Activated naive CD4-positive, alpha-beta T cell treated with anti-CD3 and anti-CD28 coated beads, Interleukin-2, amount 10 ng/mL, durations not matched to agents 7 days and 5 days (primary cell): ENCODE measurements around the gene HS3ST1.
A peak's percentile ranks its signal among the peaks of the same experiment; 100 is the strongest.

Experiments used
- CTCF ChIA-PET: fragments of 350-600 bp; sonication (Branson Sonifier 250); formaldehyde crosslinking; loops from one replicate; lab custom pipeline; 2021; ENCODE audit warnings: antibody characterized with exemption; lab: Charles Lee
- DNase-seq: peaks from one replicate; pipeline ENCODE4 v3.0.0-alpha.2; 2020
- H3K27ac Mint-ChIP-seq: one replicate; pipeline ENCODE4 v1.8.0; 2021; ENCODE audit warnings: mild to moderate bottlenecking, moderate library complexity, mixed read lengths
- H3K27me3 Mint-ChIP-seq: one replicate; pipeline ENCODE4 v1.8.0; 2021; ENCODE audit warnings: mild to moderate bottlenecking, mixed read lengths
- H3K36me3 Mint-ChIP-seq: one replicate; pipeline ENCODE4 v1.8.0; 2021; ENCODE audit warnings: mixed read lengths
- H3K4me1 Mint-ChIP-seq: one replicate; pipeline ENCODE4 v1.8.0; 2021; ENCODE audit warnings: mixed read lengths
- H3K4me3 Mint-ChIP-seq: one replicate; pipeline ENCODE4 v1.8.0; 2021; ENCODE audit warnings: mild to moderate bottlenecking, moderate library complexity, mixed read lengths
- H3K9me3 Mint-ChIP-seq: one replicate; pipeline ENCODE4 v1.8.0; 2021; ENCODE audit warnings: mixed read lengths

Gene HS3ST1

GRCh38 chr4:11426731-11427120 is 2.0 kb downstream of the HS3ST1 start:
- Mint-ChIP-seq H3K4me1 (peaks cover 17% of the 10 kb centered on the region), H3K27ac (no peak overlapping the region), H3K4me3 (no peak overlapping the region), H3K27me3 (peaks cover 53% of the 10 kb centered on the region), H3K9me3 (no peaks in the 10 kb centered on the region), H3K36me3 (no peaks in the 10 kb centered on the region)
- DNase-seq = no peak
- CTCF ChIA-PET = interaction anchor here (1.2 kb wide), 1 partner anchor 8 kb away, joined by 3 read pairs; no protein-coding TSS in a partner anchor

DNA sequence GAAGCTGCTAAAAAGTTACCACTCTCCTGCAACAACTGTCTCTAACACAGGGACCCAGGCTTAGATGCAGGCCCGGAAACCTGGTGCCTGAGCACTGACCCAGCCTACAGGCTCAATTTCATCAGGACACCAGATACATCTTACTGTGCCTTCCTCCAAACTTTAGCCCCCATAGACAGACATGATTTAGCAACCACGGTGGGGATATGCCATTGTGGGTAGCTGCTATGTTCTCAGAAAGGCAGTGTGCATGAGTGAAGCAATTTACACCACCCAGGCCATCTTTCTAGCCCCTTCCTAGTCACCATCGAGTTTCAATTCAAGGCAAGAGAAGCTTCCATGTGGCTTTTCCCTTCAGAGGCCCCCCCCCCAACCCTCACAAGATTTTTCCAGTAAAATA is 2.7 kb downstream of the HS3ST1 start:
- H3K4me3 Mint-ChIP-seq = no peak overlapping the region
- no peaks in the 10 kb centered on the region for H3K36me3 Mint-ChIP-seq
- no peak overlapping the region for H3K27ac Mint-ChIP-seq
- peaks cover 17% of the 10 kb centered on the region for H3K4me1 Mint-ChIP-seq
- CTCF ChIA-PET = interaction anchor here (1.2 kb wide), 1 partner anchor 9 kb away, joined by 3 read pairs; no protein-coding TSS in a partner anchor
- H3K9me3 Mint-ChIP-seq = no peaks in the 10 kb centered on the region
- H3K27me3 Mint-ChIP-seq = peaks cover 53% of the 10 kb centered on the region
- no peak for DNase-seq

- CTCF ChIA-PET = interaction anchor here (0.9 to 2.2 kb wide), 3 partner anchors 344 to 870 kb away, joined by 3 to 10 read pairs (median 4); no protein-coding TSS in a partner anchor
- H3K4me1 Mint-ChIP-seq = peaks cover 17% of the 10 kb centered on the region
- H3K4me3 Mint-ChIP-seq = no peak overlapping the region
- H3K9me3 Mint-ChIP-seq = no peaks in the 10 kb centered on the region
- no peaks in the 10 kb centered on the region for H3K36me3 Mint-ChIP-seq
- no peak for DNase-seq
- peaks cover 48% of the 10 kb centered on the region for H3K27me3 Mint-ChIP-seq
- no peak overlapping the region for H3K27ac Mint-ChIP-seq
These were observed 3.8 kb downstream of the HS3ST1 start for GRCh38 chr4:11424856-11425255.

GRCh38 chr4:11424000-11424399 is 4.7 kb downstream of the HS3ST1 start:
- Mint-ChIP-seq H3K27ac (no peak overlapping the region), H3K27me3 (peaks cover 39% of the 10 kb centered on the region), H3K9me3 (no peaks in the 10 kb centered on the region), H3K4me1 (peaks cover 13% of the 10 kb centered on the region), H3K4me3 (no peak overlapping the region), H3K36me3 (no peaks in the 10 kb centered on the region)
- CTCF ChIA-PET = interaction anchor here (0.7 to 2.2 kb wide), 5 partner anchors 10 to 869 kb away, joined by 3 to 10 read pairs (median 3); no protein-coding TSS in a partner anchor
- DNase-seq = peak; percentile 31

DNA sequence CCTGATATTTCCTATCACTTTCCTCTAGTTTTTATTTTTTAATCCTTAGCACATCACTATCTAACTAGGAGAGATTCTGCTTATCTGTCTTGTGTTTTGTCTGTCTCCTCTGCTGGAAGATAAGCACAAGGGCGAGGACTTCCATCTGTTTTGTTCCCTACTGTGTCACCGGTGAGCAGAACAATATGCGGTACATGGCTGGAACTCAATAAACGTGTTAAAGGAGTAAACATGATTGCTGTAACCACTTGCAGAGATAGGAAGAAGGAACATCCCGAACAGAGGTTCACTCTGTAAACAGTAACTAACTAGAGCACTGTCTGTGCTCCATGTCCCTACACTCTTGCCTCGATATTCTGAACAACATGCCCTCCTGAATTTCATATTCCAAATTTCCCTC is 5.2 kb downstream of the HS3ST1 start:
- peaks cover 12% of the 10 kb centered on the region for H3K4me1 Mint-ChIP-seq
- CTCF ChIA-PET = interaction anchor here (1.1 to 2.2 kb wide), 3 partner anchors 346 to 842 kb away, joined by 3 to 10 read pairs (median 4); no protein-coding TSS in a partner anchor
- H3K4me3 Mint-ChIP-seq = no peak overlapping the region

DNA sequence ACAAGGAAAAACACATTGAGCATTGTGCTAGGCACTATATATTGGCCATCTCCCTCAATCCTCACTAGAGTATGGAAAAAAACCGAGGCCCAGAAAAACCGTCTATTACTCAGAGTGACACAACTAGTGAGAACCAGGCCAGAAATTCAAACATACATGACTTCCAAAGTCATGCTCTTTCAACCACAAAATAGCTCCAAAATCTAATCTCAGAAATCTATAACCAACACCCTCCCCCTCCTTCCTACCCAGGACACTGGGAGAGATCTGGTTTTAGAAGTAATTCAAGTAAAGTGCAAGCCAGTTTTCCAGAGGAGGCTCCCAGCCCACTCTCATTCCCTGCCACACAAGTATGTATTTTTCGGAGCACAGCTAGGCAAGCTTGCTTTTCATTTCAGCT is 7.6 kb downstream of the HS3ST1 start:
- no peaks in the 10 kb centered on the region for H3K36me3 Mint-ChIP-seq
- H3K4me3 Mint-ChIP-seq = no peak overlapping the region
- peaks cover 11% of the 10 kb centered on the region for H3K27me3 Mint-ChIP-seq
- H3K4me1 Mint-ChIP-seq = no peaks in the 10 kb centered on the region
- CTCF ChIA-PET = interaction anchor here (2.2 kb wide), 1 partner anchor 14 kb away, joined by 7 read pairs; no protein-coding TSS in a partner anchor
- no peak for DNase-seq
- H3K27ac Mint-ChIP-seq = no peak overlapping the region
- no peaks in the 10 kb centered on the region for H3K9me3 Mint-ChIP-seq

More for the DNA sequence above, 5.2 kb downstream of the HS3ST1 start:
- H3K27ac Mint-ChIP-seq = no peak overlapping the region
- DNase-seq = no peak
- no peaks in the 10 kb centered on the region for H3K36me3 Mint-ChIP-seq
- no peaks in the 10 kb centered on the region for H3K9me3 Mint-ChIP-seq
- peaks cover 34% of the 10 kb centered on the region for H3K27me3 Mint-ChIP-seq

DNA sequence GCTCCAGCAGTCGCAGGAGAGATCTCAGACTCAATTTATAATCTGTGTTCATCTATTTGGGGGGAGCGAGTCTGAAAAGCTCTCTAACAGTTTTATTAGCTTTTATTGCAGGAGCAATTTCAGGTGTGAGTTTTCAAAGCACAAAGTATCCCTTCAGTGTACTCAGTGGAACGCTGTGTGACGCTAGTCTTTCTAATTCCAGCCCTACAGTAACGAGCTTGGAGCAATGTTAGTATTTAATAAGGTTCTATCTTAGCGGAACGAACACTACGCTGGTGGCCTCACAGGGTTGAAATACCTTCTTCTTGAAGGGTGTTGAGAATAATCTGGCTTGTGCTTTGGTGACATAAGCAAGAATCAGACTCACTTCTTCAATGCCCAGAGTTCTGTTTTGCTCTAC is 8.4 kb downstream of the HS3ST1 start:
- Mint-ChIP-seq H3K27ac (no peak overlapping the region), H3K4me1 (no peaks in the 10 kb centered on the region)

GRCh38 chr4:11418610-11419009 is 10.1 kb downstream of the HS3ST1 start:
- CTCF ChIA-PET = no interaction called here

More for the DNA sequence above, 8.4 kb downstream of the HS3ST1 start:
- CTCF ChIA-PET = interaction anchor here (0.6 to 2.2 kb wide), 2 partner anchors 15 to 205 kb away, joined by 3 to 7 read pairs; no protein-coding TSS in a partner anchor
- DNase-seq = no peak
- Mint-ChIP-seq H3K36me3 (no peaks in the 10 kb centered on the region), H3K9me3 (no peaks in the 10 kb centered on the region), H3K27me3 (peaks cover 5% of the 10 kb centered on the region), H3K4me3 (no peak overlapping the region)

GRCh38 chr4:11416767-11417113 is 12.0 kb downstream of the HS3ST1 start:
- CTCF ChIA-PET = no interaction called here
- Mint-ChIP-seq H3K36me3 (no peaks in the 10 kb centered on the region), H3K4me3 (no peak overlapping the region), H3K27me3 (no peaks in the 10 kb centered on the region), H3K27ac (no peak overlapping the region), H3K9me3 (no peaks in the 10 kb centered on the region), H3K4me1 (no peaks in the 10 kb centered on the region)
- no peak for DNase-seq

More at GRCh38 chr4:11418610-11419009, 10.1 kb downstream of the HS3ST1 start:
- H3K27me3 Mint-ChIP-seq = no peaks in the 10 kb centered on the region
- H3K4me1 Mint-ChIP-seq = no peaks in the 10 kb centered on the region
- DNase-seq = no peak
- no peaks in the 10 kb centered on the region for H3K36me3 Mint-ChIP-seq
- no peaks in the 10 kb centered on the region for H3K9me3 Mint-ChIP-seq
- no peak overlapping the region for H3K27ac Mint-ChIP-seq
- H3K4me3 Mint-ChIP-seq = no peak overlapping the region

- CTCF ChIA-PET = interaction anchor here (0.6 kb wide), 1 partner anchor 827 kb away, joined by 3 read pairs; no protein-coding TSS in a partner anchor
- Mint-ChIP-seq H3K4me3 (no peak overlapping the region), H3K4me1 (no peaks in the 10 kb centered on the region), H3K9me3 (no peaks in the 10 kb centered on the region), H3K27me3 (no peaks in the 10 kb centered on the region), H3K36me3 (no peaks in the 10 kb centered on the region), H3K27ac (no peak overlapping the region)
- no peak for DNase-seq
These were observed 12.5 kb downstream of the HS3ST1 start for GRCh38 chr4:11416071-11416766.

DNA sequence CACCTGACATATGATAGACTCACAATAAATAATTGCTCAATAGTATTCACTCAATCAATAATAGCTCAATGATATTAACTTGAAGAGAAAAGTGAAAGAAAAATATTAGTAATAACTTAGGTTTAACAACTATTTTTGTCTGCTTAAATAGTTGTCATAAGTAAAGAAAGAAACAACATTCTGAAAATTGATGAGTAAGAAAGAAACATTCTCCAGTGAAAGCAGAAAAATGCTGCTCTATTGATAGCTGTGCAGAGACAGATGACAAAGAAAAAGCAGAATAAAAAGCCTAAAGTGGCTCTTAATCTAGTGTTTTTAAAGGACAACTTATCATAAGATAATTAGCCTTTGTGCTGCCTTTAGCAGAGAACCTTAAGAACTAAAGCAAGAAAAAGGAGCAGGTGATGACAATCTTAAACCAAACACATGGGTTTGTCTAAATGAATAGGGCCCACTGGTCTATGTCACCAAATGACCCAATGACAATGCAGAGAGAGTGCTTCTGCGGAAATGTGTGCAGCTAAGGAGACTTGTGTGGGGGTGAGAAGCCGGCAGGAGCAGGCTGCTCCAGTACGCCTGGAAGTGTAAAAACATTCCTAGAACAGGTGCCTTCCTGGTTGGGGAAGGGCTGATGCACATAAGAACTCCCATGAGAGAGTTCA is 13.2 kb downstream of the HS3ST1 start:
- H3K4me3 Mint-ChIP-seq = no peak overlapping the region
- no peaks in the 10 kb centered on the region for H3K9me3 Mint-ChIP-seq
- no peak overlapping the region for H3K27ac Mint-ChIP-seq
- no peak for DNase-seq
- no peaks in the 10 kb centered on the region for H3K4me1 Mint-ChIP-seq
- H3K27me3 Mint-ChIP-seq = no peaks in the 10 kb centered on the region
- CTCF ChIA-PET = interaction anchor here (0.6 kb wide), 1 partner anchor 827 kb away, joined by 3 read pairs; no protein-coding TSS in a partner anchor
- no peaks in the 10 kb centered on the region for H3K36me3 Mint-ChIP-seq

DNA sequence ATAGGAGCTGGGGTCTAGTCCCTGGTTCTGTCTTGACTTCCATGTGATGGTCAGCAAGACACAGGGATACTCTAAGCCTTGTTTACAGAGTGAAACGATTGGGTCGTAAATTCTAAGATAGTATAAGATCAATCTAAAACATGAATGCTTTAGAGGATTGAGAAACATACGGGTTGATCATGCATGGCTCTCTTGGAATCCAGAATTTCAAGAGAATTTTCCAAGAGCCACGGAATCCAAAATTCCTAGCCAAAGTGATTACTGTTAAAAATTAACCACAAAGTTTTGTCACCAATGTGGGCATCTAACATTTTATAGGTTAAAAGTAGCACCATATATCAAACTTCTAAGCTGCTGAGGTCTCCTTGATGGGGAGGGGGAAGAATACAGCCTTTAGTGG is 16.5 kb downstream of the HS3ST1 start:
- H3K27me3 Mint-ChIP-seq = no peaks in the 10 kb centered on the region
- CTCF ChIA-PET = no interaction called here
- H3K36me3 Mint-ChIP-seq = no peaks in the 10 kb centered on the region
- no peak overlapping the region for H3K27ac Mint-ChIP-seq
- H3K9me3 Mint-ChIP-seq = no peaks in the 10 kb centered on the region
- H3K4me3 Mint-ChIP-seq = no peak overlapping the region
- no peaks in the 10 kb centered on the region for H3K4me1 Mint-ChIP-seq
- no peak for DNase-seq

DNA sequence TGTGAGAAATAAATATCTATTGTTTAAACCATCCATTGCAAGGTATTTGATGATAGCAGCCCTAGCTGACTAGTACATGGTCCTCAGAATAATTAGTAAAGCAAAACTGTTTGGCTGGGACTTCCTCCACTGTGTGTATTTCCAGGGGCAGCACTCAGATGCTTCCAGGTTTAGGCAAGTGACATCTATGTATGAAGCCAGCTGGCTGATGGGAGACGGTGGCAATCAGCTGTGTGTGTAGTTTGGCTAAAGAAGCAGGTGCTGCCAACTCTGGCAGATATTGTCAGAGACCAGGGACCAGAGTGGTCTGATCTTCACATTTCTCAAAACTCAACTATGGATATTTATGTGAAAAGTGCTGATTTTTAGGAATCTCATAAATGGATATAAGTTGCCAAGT is 19.1 kb downstream of the HS3ST1 start:
- Mint-ChIP-seq H3K27ac (no peak overlapping the region), H3K4me3 (no peak overlapping the region), H3K27me3 (no peaks in the 10 kb centered on the region), H3K36me3 (no peaks in the 10 kb centered on the region), H3K9me3 (no peaks in the 10 kb centered on the region), H3K4me1 (no peaks in the 10 kb centered on the region)
- CTCF ChIA-PET = no interaction called here
- no peak for DNase-seq

- H3K4me1 Mint-ChIP-seq = no peaks in the 10 kb centered on the region
- H3K36me3 Mint-ChIP-seq = no peaks in the 10 kb centered on the region
- H3K9me3 Mint-ChIP-seq = no peaks in the 10 kb centered on the region
- DNase-seq = no peak
- no peak overlapping the region for H3K27ac Mint-ChIP-seq
- CTCF ChIA-PET = no interaction called here
- no peaks in the 10 kb centered on the region for H3K27me3 Mint-ChIP-seq
- H3K4me3 Mint-ChIP-seq = no peak overlapping the region
These were observed 20.3 kb downstream of the HS3ST1 start for GRCh38 chr4:11408233-11408967.
